NCI-H2196 (cell line): ENCODE measurements around the gene CTIF.
"Not testable (repeated sequence)": the region's sequence is repeated elsewhere in the genome, so short reads cannot be mapped to it uniquely, and the experiment has no call there.

ENCODE experiments used
- DNase-seq: peaks from one replicate; lab custom pipeline; 2025; ENCODE audit not compliant: unreplicated experiment; lab: John Stamatoyannopoulos, UW

The CTIF gene

GRCh38 chr18:48857023-48857694, 318.3 kb downstream of the CTIF start:
- DNase-seq, result no peak

DNA sequence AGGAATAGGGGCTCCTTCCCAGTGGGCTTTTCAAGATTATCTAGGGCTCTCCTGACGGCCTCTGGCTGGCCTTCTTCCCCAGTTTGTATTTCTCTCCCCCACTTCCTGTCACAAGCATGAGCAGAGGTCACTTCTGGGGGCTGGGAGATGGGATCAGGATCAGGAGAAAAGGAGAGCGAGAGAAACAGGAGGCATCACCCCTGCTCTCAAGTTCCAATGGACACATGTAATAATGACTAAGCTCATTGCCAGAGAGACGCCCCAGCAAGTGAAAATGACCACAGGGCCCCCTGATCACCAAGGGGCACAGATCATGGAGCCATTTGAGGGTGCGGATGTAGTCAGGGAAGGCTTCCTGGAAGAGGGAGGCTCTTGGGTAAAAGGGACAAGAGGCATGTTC, 319.8 kb downstream of the CTIF start:
- no peak for DNase-seq

- no peak for DNase-seq
Observed at GRCh38 chr18:48859311-48860268, 320.8 kb downstream of the CTIF start.

DNA sequence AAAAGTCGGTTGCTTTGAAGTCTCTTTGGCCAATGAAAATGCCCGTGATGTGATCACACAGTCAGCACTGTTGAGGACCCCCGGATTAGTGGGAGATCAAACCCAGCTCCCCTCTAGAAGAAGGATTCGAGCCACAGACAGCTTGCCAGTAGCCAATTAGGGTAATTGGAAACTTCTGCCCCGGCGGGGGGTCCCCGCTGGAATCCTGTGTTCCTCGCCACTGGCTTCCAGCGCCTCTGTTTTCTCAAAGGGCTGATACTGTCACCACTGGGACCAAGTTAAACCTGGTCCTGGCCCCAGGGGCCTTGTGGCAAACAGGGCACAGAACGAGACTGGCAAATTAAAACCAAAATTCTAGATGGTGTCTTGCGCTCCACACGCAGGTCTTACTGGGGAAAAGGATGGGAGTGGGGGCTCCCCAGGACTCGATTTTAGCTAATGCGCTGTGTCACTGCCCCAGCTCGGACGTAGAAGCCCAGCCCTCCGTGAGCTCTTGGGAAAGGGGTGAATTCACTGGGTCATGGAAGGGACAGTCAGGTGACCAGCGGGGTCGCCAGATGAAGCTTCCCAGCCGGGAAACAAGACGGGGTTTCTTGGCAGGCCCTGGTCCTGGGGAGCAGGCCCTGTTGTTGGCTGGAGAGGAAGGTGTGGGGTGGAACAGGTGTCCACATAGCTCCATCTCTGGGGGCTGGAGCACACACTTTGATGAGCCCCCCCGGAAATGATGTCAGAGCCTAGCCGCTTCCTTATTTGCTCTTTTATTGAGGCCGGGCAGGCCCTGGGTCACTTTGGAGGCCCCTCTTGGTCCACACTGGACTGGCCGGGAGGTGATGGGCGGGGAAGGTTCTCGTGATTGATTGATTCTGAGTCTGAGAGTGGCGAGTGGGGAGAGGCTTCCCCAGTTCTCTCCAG, 321.7 kb downstream of the CTIF start:
- no peak for DNase-seq

GRCh38 chr18:48861181-48861708, 322.4 kb downstream of the CTIF start:
- DNase-seq, result no peak

DNA sequence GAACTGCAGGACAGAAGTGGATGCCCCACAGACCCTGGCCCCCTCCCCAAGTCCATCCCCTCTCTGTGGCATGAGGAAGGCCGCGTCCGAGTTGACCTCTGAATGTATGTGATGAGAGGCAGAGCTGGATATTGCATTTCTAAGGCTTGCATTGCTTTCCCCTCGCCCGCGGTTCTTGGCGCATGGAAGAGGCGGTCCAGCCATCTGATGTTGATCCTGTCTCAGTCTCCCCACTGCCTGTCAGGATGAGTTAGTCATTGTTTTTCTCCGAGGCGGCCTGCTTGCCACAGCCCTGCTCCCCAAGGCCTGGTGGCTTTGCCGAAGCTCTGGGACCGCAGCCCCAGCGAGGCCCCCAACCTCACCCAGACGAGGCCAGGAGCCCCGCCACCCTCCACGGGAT, 323.3 kb downstream of the CTIF start:
- DNase-seq, result no peak

DNA sequence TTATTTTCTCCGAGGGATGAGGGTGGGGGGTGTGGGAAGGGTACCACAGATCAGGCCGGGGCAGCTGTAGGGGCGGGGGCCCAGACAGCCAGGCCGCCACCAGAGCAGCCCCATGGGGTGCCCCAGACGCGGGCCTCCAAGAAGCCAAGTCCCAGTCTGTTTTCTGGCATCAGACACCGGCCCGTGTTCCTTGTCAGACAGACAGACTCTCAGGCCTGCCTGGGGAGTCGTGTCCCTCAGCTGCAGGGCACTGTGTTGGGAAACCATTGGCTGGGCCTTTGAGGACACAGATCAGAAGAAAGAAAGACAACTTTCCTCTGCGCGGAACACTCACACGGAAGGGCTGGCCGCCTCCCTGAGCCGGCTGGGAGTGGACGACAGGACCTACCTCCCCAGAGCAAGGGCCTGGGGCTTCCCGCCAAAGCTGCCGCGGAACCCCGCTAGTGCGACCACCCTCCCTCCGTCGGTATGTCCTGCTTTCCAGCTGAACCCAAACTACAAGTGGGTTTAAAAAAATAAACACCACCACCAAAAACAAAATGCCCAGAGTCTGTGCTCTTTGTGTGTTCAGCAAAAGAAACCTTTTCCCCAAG, 323.9 kb downstream of the CTIF start:
- DNase-seq, result no peak

DNA sequence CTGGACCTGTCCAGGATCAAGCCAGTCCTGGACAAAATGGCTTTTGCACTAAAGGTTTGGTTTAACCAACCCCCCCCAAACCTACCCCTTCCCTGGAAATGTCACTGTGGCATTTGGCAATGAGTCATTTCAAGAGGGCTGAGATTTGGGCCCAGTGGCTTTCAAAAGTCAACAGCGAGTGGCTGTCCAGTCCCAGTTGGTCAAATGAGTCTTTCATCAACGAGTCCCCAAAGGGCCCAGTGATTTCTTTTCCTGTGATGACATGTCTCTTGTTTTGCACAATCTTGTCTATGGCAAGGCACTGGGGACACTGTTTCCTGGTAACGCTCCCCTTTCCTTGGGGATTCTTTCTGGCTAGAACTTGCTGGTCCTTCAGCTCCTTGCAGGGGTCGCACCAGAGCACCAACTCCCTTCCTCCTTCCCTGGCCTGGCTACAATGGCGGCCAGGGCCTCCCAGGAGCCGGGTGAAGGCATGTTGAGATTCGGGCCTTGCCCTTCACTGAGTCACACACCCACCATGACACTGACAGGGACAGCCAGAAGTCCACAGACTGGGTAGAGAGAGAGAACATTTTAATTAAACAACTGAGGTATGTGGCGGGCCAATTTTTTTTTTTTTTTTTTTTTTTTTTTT, 324.7 kb downstream of the CTIF start:
- DNase-seq, result no peak

DNA sequence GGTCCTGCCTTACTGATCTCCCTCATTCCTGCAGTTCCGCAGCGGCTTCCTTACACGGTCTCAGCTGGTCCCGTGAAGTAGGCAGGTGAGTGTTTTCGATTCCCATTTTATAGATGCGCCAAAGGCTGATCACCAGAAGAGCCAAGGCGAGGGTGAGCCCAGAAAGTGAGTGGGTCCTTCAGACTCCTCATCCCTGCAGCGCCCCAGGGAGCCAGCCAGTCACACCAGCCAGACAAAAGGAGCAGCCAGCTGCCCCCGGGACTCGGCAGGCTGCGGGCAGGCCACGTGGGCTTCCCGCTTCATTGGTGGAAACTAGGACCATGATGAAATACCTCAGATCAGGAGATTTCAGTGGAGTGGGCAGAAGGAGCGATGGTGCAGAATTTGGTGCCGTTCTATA, 326.0 kb downstream of the CTIF start:
- DNase-seq, result no peak

GRCh38 chr18:48866028-48866733, 327.4 kb downstream of the CTIF start:
- DNase-seq, result peak; percentile 90

DNA sequence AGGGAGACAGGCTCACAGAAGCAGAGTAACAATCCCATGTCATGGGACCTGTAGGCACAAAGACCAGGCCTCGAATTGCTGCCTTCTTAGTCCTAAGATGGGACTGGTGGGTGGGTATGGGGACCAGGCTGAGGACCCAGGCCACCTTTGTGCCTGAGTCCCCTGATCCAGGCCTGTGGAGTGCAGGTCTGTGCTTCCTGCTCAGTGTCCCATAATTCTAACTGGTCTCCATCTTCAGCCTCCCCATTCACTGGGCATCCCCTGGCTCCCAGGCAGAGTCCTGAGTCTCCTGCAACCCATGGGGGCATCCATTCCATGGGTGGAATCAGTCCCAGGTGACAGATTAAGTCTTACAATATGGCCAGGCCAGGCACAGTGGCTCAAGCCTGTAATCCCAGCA, 328.0 kb downstream of the CTIF start:
- no peak for DNase-seq

GRCh38 chr18:48867978-48868377, 329.1 kb downstream of the CTIF start:
- DNase-seq, result no peak

GRCh38 chr18:48868468-48869466, 329.9 kb downstream of the CTIF start:
- DNase-seq, result peak; percentile 17

DNA sequence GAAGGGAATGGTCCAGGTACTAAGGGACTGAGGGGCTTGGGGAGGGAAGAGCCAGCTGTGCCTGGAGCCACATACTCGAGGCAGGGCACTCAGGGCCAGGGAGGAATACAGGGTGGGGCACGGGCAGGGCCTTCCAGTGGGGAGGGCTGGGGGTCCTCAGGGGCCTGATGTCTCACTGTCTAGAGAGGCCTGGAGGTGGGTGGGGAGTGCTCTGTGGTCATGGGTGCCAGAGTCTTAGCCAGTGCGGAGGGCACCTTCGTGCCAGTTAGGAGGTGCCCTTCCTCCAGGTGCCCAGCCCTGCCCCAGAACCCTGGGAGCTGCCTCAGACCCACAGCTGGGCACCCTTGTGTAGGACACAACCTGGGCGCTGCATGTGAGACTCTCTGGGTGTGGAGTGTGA, 330.8 kb downstream of the CTIF start:
- no peak for DNase-seq

- not testable (repeated sequence) for DNase-seq
Observed at GRCh38 chr18:48870926-48871325, 332.1 kb downstream of the CTIF start.

DNA sequence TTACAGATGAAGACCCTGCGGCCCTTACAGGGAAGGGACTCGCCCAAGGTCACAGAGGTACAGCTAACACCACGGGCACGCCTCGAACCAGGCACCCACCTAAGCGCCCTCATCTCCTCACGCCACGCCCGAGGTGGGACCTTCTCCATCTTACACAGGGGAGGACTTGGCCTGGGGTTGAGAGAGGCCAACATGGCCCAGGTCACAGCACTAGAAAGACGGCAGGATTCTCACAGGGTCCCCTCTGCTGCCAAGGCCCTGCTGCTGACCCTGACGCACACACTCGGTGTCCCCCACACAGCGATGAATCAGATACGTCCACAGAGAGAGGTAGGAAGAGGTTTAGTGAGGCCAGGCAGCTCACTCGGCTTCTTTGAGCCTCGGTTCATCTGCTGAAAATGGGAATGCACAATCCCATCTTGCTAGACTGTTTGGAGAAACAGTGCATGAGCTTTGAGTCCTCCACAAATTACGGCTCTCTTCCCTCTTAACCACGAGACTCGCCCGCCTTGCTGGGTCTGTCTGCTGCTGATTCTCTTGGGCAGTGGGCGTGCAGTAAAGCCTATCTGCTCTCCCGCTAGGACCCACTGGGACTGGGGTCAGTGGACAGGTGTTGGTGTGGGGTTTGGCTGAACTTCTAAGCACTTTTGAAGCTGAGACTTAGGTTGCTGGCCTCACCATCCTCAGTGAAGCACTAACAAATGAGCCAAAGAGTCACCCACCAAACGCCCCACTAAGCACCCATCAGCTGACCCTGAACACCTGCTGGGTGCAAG, 332.7 kb downstream of the CTIF start:
- no peak for DNase-seq
